ELF-1 (cell line): ENCODE results near the gene KIF17.

ENCODE experiments used
- DNase-seq: peaks from one replicate; pipeline ENCODE4 v3.0.0-alpha.2; 2016; ENCODE audit warnings: low read depth, low spot score

The KIF17 gene

GRCh38 chr1:20625176-20626097, 92.4 kb downstream of the KIF17 start:
- peak; percentile 63 for DNase-seq

GRCh38 chr1:20624709-20625108, 93.1 kb downstream of the KIF17 start:
- no peak for DNase-seq

GRCh38 chr1:20621012-20621411, 96.8 kb downstream of the KIF17 start:
- no peak for DNase-seq

GRCh38 chr1:20619999-20620398, 97.8 kb downstream of the KIF17 start:
- DNase-seq = no peak

GRCh38 chr1:20618550-20618949, 99.3 kb downstream of the KIF17 start:
- DNase-seq = no peak

- DNase-seq = no peak
Observed at GRCh38 chr1:20616847-20617487, 100.8 kb downstream of the KIF17 start.

- DNase-seq = no peak
Observed at GRCh38 chr1:20615946-20616846, 101.6 kb downstream of the KIF17 start.

- DNase-seq = no peak
Observed at GRCh38 chr1:20614131-20614579, 103.7 kb downstream of the KIF17 start.
